BE2C (cell line): Measurements from ENCODE around the gene PRCD.
"Not testable (repeated sequence)": the region's sequence is repeated elsewhere in the genome, so short reads cannot be mapped to it uniquely, and the experiment has no call there.

Source experiments
- DNase-seq: peaks from one replicate; pipeline ENCODE4 v3.0.0-alpha.2; 2020
- H3K27me3 ChIP-seq: fragments of 250-450 bp; sonication (Bioruptor Pico); 2 replicates; pipeline ENCODE4 v1.5.1; 2020; ENCODE audit warnings: mild to moderate bottlenecking
- H3K36me3 ChIP-seq: fragments of 250-450 bp; sonication (Bioruptor Pico); 2 replicates; pipeline ENCODE4 v1.5.1; 2020; ENCODE audit warnings: mild to moderate bottlenecking
- H3K4me1 ChIP-seq: fragments of 250-450 bp; sonication (Bioruptor Pico); 2 replicates; pipeline ENCODE4 v1.5.1; 2020
- H3K4me3 ChIP-seq: 2 replicates; pipeline ENCODE4 v1.5.1; 2011; ENCODE audit warnings: low read depth, low read length
- H3K9me3 ChIP-seq: fragments of 250-450 bp; sonication (Bioruptor Pico); 2 replicates; pipeline ENCODE4 v1.5.1; 2020
- TF ChIP-seq, protein P1 (sequence below): IDR thresholded peaks from 2 replicates; pipeline ENCODE4 v1.5.1; 2012; ENCODE audit warnings: mild to moderate bottlenecking, low read depth, low read length

Gene PRCD

DNA sequence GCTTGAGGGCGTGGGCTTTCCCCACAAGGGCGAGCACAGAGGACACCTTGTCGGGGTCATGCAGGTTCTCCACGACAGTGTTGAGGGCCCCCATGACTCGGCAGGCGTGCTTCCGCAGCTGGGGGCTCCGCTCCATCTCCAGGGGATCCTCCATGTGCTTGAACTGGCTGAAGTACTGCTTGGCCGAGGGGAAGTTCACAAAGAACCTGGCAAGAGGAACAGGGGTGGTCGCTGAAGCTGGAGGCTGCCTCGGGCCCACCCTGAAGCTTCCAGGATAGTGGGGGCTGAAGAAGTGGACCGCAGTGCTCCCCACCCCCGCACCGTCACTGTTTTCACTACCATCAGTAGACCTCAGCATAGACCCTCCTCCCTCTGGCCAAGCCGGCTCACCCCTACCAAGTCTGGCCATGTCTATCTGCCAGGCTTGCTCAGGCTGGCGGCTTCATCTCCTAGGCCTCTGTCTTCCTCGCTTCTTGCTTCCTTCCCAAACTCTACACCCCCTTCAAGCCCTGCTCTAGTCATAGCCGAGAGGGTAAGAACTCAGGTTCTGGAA lies 8.3 kb upstream of the PRCD start:
- H3K9me3 ChIP-seq, result no peaks in the 10 kb centered on the region
- H3K4me3 ChIP-seq, result no peak overlapping the region
- peaks cover 75% of the 10 kb centered on the region for H3K36me3 ChIP-seq
- DNase-seq, result no peak
- H3K4me1 ChIP-seq, result peaks cover 51% of the 10 kb centered on the region
- no peaks in the 10 kb centered on the region for H3K27me3 ChIP-seq
- TF ChIP-seq, protein P1, sequence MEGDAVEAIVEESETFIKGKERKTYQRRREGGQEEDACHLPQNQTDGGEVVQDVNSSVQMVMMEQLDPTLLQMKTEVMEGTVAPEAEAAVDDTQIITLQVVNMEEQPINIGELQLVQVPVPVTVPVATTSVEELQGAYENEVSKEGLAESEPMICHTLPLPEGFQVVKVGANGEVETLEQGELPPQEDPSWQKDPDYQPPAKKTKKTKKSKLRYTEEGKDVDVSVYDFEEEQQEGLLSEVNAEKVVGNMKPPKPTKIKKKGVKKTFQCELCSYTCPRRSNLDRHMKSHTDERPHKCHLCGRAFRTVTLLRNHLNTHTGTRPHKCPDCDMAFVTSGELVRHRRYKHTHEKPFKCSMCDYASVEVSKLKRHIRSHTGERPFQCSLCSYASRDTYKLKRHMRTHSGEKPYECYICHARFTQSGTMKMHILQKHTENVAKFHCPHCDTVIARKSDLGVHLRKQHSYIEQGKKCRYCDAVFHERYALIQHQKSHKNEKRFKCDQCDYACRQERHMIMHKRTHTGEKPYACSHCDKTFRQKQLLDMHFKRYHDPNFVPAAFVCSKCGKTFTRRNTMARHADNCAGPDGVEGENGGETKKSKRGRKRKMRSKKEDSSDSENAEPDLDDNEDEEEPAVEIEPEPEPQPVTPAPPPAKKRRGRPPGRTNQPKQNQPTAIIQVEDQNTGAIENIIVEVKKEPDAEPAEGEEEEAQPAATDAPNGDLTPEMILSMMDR, result no peak

DNA sequence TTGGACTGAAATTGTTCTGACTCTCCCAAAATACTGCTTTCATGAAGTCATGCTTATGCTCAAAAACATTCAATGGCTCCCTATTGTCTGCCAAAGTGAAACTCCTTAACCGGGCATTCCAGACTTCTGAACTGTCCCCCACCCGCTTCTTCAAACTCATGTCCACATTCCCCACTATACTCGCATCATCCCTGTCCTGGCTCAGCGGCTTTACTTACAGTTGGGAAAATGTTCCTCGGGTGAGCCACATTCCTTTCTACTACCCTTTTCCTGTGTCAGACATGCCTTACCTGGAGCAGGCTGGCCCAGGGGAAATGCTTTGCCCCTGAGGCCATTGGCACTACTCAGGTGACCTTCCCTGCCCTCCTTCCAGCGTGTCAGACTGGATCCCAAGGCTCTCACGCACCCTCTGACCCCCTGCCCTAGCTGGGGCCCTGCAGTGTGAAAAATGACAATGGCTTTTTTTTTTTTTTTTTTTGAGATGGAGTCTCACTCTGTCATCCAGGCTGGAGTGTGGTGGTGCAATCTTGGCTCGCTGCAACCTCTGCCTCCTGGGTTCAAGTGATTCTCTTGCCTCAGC lies 7.7 kb upstream of the PRCD start:
- Histone ChIP-seq H3K4me3 (no peak overlapping the region), H3K4me1 (peaks cover 51% of the 10 kb centered on the region), H3K27me3 (no peaks in the 10 kb centered on the region), H3K36me3 (peaks cover 79% of the 10 kb centered on the region), H3K9me3 (no peaks in the 10 kb centered on the region)
- TF ChIP-seq, protein P1, result no peak
- DNase-seq, result peak; percentile 5

DNA sequence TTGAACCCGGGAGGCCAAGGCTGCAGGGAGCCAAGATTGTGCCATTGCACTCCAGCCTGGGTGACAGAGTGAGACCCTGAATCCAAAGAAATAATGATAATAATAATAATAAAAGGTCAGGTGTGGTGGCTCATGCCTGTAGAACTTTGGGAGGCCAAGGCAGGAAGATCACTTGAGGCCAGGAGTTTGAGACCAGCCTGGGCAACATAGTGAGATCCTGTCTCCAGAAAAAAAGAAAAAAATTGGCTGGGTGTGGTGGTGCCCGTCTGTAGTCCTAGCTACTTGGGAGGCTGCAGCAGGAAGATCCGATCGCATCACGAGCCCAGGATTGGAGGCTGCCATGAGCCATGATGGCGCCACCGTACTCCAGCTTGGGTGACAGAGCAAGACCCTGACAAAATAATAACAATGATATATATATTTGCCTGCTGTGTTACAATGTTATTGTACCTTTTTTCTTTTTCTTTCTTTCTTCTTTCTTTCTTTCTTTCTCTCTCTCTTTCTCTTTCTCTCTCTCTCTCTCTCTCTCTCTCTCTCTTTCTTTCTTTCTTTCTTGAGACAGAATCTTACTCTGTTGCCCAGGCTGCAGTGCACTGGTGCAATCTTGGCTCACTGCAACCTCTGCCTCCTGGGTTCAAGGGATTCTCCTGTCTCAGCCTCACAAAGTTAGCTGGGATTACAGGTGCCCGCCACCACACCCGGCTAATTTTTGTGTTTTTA lies 6.0 kb upstream of the PRCD start:
- not testable (repeated sequence) for DNase-seq, H3K9me3 ChIP-seq, H3K27me3 ChIP-seq
- H3K4me1 ChIP-seq, result peaks cover 38% of the 10 kb centered on the region
- peak overlapping the region; percentile 84; the same call in 1 of the 2 replicates for H3K4me3 ChIP-seq
- H3K36me3 ChIP-seq, result peaks cover 73% of the 10 kb centered on the region

DNA sequence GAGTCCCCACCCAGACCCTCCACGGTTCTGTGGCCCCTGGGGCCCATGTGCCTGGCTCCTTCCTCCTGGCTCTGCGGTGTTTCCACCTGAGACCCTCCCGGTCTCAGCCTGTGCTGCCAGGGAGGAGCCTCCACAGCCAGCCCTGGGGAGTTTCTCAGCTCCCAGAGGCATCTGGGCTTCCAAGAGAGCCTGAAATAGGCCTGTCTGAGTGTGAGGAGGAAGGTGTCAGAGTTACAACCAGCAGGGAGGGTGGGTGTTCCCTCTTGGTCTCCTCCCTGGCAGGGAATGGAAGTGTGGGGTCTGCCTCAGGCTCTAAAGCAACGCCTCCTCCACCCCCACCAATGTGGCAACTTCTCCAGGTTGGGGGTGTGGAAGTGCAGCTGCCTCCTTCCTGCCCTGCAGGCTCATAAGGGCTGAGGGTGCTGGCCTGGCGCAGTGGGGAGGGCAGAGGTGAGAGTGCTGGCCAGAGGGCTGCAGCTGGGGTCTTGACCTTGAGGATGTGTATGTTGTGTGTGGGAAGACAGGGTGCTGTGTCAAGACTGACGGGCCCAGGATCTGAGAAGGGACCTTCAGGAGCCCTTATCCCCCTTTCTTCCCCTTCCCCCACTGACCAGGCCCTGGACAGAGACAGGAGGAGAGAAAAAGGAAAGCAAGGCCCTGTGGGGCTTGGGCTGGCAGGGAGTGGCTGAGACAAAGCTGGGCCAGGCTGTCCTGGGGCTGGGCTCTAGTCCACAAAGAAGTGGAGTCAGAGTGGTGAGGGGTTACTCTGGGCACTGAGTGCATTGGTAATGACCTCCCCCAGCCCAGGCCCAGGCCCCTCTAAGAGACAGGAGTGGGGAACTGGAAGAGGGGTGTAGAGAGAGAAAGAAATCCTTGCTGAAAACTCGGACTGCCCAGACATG lies 4.8 kb upstream of the PRCD start:
- TF ChIP-seq, protein P1, result no peak
- H3K36me3 ChIP-seq, result peaks cover 67% of the 10 kb centered on the region
- no peaks in the 10 kb centered on the region for H3K9me3 ChIP-seq
- peaks cover 37% of the 10 kb centered on the region for H3K4me1 ChIP-seq
- no peak for DNase-seq
- H3K27me3 ChIP-seq, result no peaks in the 10 kb centered on the region
- H3K4me3 ChIP-seq, result peak overlapping the region; percentile 84

DNA sequence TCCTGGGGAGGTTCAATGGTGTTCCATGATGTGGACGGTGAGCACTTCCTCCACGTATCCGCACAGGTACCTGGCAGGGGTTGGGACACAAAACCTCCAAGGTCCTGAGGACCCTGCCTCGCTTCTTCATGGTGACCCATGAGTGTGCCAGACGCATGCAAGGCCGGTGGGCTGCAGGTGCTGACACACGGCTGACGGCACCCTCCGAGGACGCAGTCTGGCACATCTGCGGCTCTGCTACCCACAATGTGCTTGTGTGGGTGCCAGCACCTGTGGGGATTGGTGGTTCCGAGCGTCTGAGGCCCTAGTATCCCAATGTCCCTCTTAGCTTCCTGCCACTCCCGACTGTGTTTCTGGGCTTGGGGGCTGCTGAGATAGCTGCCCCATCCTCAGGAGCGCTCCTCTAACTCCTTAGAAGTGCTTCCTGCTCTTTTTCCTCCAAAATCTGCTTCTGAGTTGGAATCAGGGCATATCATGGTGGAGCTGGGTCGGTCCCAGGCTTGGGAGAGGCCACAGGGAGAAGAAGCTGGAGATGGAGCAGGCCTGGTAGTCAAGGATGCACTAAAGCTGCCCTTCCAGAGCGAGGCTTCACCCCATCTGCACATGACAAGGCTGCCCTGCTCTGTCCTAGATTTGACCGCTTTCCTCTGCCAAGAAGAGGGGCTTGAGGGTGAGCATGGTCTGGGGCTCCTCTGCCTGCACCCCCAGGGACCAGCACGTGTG lies 3.9 kb upstream of the PRCD start:
- H3K27me3 ChIP-seq, result no peaks in the 10 kb centered on the region
- TF ChIP-seq, protein P1, result no peak
- H3K9me3 ChIP-seq, result no peaks in the 10 kb centered on the region
- peak overlapping the region; percentile 84 for H3K4me3 ChIP-seq
- H3K4me1 ChIP-seq, result peaks cover 34% of the 10 kb centered on the region
- peaks cover 58% of the 10 kb centered on the region for H3K36me3 ChIP-seq
- DNase-seq, result no peak
